H1 (cell line): Measurements from ENCODE around the gene PODN. TPM values are rescaled to one million over a fixed set of nuclear protein-coding genes. Genes with fewer than 3 reads are reported as not detected.

ENCODE experiments used
- CHD1 ChIP-seq: IDR thresholded peaks from 2 replicates; pipeline ENCODE4 v1.6.1; 2012; ENCODE audit warnings: low read depth, low read length, improper control_type of control experiment
- HDAC6 ChIP-seq: IDR thresholded peaks from one replicate; pipeline ENCODE4 v1.7.1; 2012; ENCODE audit warnings: low read depth, mild to moderate bottlenecking, inconsistent platforms, low read length, moderate library complexity
- NANOG ChIP-seq: IDR thresholded peaks from 2 replicates; pipeline ENCODE4 v1.6.1; 2011; ENCODE audit warnings: low read length, low read depth, mild to moderate bottlenecking, inconsistent platforms; ENCODE audit not compliant: insufficient read depth, poor library complexity, severe bottlenecking
- RNF2 ChIP-seq: fragments of 200-900, 300-1000 bp; sonication (generic); IDR thresholded peaks from 2 replicates; pipeline ENCODE4 v1.7.1; 2016; ENCODE audit warnings: borderline replicate concordance, low read depth, mild to moderate bottlenecking, antibody characterized with exemption, low read length; ENCODE audit not compliant: poor library complexity, severe bottlenecking; ENCODE audit errors: missing control alignments
- TAF1 ChIP-seq: IDR thresholded peaks from 2 replicates; pipeline ENCODE4 v1.6.1; 2011; ENCODE audit warnings: mild to moderate bottlenecking, low read depth, low read length
- polyA plus RNA-seq, 7 experiments: library from polyadenylated mRNA; depleted of rRNA in 3 of 7; stranded (reverse) in 5 of 7; unstranded in 2 of 7; fragments of >200 nt in 5 of 7; fragments of 200-250 nt in 2 of 7; gene quantifications; 1 replicate in 5 of 7; 2 replicates in 1 of 7; 4 replicates in 1 of 7; pipeline versions ENCODE4 v1.2.1 to v1.2.3, GENCODE V29; 2011 to 2013; ENCODE audit warnings: missing spikeins in 2 of 7, mixed read lengths in 2 of 7
- total RNA-seq: library from RNA; stranded (reverse); fragmentation: NEBNext Ultra II Directional; extraction: Animal tissue kit (Norgen Biotek cat#: 25700); gene quantifications from 2 replicates; pipeline ENCODE4 v1.2.1, GENCODE V29; 2021
- TF ChIP-seq, protein P1 (sequence below): fragments of 300-600 bp; sonication (generic); IDR thresholded peaks from 2 replicates; pipeline ENCODE4 v1.7.1; 2012; ENCODE audit warnings: low read length, moderate library complexity, mild to moderate bottlenecking, inconsistent platforms; ENCODE audit not compliant: insufficient replicate concordance
- TF ChIP-seq, protein P2 (sequence below): IDR thresholded peaks from 2 replicates; pipeline ENCODE4 v1.6.1; 2012; ENCODE audit warnings: inconsistent platforms

The PODN gene
- total and polyA plus RNA-seq, 2 of the 8 experiments (the other 6 are each of a cell fraction or from before 2014, with no cell fraction given) = 0.11 to 0.17 TPM

DNA sequence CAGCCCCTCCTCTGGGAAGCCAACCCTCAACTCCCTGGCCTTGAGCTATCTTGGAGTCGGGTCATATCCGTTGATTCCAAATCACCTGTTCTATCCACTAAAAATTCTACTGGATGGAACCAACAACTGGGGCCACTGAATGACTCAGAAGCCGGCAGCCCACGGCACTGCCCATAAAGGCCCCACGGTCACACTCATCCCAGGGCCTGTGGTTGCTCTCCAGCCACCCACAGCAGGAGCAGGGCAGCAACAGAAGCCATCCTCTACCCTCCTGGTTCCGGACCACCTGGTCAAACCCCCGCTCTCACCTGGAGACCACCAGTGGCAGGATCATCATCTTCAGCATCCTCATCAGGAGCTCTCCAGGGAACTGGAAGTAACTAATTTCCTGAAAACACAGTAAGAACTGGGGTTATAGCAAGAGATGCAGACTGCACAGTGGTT lies 72.1 kb downstream of the PODN start (continued):
- TF ChIP-seq NANOG = no peak
- TF ChIP-seq, protein P1, sequence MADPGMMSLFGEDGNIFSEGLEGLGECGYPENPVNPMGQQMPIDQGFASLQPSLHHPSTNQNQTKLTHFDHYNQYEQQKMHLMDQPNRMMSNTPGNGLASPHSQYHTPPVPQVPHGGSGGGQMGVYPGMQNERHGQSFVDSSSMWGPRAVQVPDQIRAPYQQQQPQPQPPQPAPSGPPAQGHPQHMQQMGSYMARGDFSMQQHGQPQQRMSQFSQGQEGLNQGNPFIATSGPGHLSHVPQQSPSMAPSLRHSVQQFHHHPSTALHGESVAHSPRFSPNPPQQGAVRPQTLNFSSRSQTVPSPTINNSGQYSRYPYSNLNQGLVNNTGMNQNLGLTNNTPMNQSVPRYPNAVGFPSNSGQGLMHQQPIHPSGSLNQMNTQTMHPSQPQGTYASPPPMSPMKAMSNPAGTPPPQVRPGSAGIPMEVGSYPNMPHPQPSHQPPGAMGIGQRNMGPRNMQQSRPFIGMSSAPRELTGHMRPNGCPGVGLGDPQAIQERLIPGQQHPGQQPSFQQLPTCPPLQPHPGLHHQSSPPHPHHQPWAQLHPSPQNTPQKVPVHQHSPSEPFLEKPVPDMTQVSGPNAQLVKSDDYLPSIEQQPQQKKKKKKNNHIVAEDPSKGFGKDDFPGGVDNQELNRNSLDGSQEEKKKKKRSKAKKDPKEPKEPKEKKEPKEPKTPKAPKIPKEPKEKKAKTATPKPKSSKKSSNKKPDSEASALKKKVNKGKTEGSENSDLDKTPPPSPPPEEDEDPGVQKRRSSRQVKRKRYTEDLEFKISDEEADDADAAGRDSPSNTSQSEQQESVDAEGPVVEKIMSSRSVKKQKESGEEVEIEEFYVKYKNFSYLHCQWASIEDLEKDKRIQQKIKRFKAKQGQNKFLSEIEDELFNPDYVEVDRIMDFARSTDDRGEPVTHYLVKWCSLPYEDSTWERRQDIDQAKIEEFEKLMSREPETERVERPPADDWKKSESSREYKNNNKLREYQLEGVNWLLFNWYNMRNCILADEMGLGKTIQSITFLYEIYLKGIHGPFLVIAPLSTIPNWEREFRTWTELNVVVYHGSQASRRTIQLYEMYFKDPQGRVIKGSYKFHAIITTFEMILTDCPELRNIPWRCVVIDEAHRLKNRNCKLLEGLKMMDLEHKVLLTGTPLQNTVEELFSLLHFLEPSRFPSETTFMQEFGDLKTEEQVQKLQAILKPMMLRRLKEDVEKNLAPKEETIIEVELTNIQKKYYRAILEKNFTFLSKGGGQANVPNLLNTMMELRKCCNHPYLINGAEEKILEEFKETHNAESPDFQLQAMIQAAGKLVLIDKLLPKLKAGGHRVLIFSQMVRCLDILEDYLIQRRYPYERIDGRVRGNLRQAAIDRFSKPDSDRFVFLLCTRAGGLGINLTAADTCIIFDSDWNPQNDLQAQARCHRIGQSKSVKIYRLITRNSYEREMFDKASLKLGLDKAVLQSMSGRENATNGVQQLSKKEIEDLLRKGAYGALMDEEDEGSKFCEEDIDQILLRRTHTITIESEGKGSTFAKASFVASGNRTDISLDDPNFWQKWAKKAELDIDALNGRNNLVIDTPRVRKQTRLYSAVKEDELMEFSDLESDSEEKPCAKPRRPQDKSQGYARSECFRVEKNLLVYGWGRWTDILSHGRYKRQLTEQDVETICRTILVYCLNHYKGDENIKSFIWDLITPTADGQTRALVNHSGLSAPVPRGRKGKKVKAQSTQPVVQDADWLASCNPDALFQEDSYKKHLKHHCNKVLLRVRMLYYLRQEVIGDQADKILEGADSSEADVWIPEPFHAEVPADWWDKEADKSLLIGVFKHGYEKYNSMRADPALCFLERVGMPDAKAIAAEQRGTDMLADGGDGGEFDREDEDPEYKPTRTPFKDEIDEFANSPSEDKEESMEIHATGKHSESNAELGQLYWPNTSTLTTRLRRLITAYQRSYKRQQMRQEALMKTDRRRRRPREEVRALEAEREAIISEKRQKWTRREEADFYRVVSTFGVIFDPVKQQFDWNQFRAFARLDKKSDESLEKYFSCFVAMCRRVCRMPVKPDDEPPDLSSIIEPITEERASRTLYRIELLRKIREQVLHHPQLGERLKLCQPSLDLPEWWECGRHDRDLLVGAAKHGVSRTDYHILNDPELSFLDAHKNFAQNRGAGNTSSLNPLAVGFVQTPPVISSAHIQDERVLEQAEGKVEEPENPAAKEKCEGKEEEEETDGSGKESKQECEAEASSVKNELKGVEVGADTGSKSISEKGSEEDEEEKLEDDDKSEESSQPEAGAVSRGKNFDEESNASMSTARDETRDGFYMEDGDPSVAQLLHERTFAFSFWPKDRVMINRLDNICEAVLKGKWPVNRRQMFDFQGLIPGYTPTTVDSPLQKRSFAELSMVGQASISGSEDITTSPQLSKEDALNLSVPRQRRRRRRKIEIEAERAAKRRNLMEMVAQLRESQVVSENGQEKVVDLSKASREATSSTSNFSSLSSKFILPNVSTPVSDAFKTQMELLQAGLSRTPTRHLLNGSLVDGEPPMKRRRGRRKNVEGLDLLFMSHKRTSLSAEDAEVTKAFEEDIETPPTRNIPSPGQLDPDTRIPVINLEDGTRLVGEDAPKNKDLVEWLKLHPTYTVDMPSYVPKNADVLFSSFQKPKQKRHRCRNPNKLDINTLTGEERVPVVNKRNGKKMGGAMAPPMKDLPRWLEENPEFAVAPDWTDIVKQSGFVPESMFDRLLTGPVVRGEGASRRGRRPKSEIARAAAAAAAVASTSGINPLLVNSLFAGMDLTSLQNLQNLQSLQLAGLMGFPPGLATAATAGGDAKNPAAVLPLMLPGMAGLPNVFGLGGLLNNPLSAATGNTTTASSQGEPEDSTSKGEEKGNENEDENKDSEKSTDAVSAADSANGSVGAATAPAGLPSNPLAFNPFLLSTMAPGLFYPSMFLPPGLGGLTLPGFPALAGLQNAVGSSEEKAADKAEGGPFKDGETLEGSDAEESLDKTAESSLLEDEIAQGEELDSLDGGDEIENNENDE = no peak
- no peak for TF ChIP-seq HDAC6
- TF ChIP-seq RNF2 = no peak
- TF ChIP-seq TAF1 = no peak
- TF ChIP-seq, protein P2, sequence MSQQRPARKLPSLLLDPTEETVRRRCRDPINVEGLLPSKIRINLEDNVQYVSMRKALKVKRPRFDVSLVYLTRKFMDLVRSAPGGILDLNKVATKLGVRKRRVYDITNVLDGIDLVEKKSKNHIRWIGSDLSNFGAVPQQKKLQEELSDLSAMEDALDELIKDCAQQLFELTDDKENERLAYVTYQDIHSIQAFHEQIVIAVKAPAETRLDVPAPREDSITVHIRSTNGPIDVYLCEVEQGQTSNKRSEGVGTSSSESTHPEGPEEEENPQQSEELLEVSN = no peak
- TF ChIP-seq CHD1 = no peak
- TF ChIP-seq, all 59 proteins: peak for 0
